ENCODE results near the gene RELB.
"Not testable (repeated sequence)": the region's sequence is repeated elsewhere in the genome, so short reads cannot be mapped to it uniquely, and the experiment has no call there.

RELB gene, protein sequence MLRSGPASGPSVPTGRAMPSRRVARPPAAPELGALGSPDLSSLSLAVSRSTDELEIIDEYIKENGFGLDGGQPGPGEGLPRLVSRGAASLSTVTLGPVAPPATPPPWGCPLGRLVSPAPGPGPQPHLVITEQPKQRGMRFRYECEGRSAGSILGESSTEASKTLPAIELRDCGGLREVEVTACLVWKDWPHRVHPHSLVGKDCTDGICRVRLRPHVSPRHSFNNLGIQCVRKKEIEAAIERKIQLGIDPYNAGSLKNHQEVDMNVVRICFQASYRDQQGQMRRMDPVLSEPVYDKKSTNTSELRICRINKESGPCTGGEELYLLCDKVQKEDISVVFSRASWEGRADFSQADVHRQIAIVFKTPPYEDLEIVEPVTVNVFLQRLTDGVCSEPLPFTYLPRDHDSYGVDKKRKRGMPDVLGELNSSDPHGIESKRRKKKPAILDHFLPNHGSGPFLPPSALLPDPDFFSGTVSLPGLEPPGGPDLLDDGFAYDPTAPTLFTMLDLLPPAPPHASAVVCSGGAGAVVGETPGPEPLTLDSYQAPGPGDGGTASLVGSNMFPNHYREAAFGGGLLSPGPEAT

DNA sequence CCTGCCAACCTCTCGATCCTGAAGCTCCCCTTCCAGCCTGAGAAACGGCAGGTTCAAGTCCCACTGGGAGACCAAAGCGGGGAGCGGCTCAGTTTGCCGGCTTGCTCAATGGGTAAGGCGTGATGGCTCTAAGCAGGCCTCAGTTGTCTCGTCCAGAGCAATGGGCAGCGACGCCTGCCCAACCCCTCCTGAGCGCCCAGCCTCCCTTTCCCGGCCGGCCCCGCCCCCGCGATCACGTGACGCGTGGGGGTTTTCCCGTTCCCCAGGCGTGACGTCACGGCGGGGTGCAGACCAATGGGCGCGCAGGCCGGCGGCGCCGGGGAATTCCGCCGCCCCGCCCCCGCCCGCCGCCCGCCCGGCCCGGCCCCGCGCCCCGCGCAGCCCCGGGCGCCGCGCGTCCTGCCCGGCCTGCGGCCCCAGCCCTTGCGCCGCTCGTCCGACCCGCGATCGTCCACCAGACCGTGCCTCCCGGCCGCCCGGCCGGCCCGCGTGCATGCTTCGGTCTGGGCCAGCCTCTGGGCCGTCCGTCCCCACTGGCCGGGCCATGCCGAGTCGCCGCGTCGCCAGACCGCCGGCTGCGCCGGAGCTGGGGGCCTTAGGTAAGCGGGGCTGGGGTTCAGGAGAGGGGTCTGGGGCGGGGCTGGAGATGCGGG lies at the start of gene RELB:
Gene RELB, plus strand, starts transcription at position 378 of the 653 bp plus-strand sequence. Its CDS starts 116 bp downstream, at position 494.
- in situ Hi-C loops (cut with MboI; ENCODE audit: low sequenced_read_pairs) = no loop called here

DNA sequence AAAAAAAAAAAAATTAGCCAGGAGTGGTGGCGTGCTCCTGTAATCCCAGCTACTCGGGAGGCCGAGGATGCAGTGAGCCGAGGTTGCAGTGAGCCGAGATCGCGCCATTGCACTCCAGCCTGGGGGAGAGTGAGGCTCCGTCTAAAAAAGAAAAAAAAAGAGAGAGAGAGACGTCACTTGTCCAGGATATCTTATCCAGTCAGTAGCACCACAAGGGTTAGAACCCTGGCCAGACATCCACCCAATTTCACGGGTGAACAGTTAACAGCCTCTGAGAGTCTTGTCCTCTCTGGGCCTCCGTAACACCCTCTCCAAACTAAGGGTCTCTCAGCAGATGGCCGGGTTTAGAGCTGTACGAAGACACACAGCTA lies 47.0 kb upstream of the RELB start:
- in situ Hi-C loops (cut with MboI; ENCODE audit: low sequenced_read_pairs) = no loop called here

DNA sequence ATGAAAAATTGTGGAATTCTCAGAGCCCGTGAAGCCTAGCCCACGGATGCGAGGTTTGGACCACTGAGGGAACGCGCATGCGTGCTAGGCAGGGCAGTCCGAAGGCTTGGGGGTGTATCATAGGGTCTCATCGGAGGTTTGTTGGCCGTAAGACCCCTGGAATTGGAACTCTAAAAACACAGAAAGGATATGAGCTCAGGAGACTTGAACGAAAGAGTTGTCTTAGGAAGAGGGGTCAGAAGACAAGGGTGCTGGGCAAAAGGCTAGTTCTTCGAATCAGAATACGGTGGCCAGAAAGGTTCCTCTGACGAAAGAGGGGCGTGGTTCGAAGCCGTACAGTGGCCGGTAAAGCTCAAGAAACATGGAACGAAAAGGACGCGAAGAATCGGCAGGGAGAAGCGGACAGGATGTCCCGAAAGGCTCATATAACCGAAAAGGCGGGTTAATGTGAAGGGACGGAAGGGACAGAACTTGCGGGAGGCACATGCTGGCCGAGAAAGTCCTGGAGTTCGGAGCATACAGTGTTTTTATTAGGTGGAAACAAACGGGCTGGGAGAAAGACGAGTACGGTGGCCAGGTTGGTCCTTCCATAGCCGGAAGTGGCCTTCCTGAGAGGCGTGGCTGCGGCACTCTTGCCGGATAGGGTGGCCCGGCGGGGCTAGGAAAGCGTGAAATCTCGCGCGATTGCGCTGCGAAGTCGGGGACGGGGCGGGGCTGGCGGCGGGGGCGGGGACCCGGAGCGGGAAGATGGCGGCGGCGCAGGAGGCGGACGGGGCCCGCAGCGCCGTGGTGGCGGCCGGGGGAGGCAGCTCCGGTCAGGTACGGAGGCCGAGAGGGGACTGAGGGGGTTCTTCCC lies 46.4 kb upstream of the RELB start, which contains the start of gene CLPTM1:
Gene CLPTM1, plus strand, starts transcription at position 732 of the 856 bp plus-strand sequence. Its CDS starts 16 bp downstream, at position 748.
- in situ Hi-C loops (cut with MboI; ENCODE audit: low sequenced_read_pairs) = no loop called here

DNA sequence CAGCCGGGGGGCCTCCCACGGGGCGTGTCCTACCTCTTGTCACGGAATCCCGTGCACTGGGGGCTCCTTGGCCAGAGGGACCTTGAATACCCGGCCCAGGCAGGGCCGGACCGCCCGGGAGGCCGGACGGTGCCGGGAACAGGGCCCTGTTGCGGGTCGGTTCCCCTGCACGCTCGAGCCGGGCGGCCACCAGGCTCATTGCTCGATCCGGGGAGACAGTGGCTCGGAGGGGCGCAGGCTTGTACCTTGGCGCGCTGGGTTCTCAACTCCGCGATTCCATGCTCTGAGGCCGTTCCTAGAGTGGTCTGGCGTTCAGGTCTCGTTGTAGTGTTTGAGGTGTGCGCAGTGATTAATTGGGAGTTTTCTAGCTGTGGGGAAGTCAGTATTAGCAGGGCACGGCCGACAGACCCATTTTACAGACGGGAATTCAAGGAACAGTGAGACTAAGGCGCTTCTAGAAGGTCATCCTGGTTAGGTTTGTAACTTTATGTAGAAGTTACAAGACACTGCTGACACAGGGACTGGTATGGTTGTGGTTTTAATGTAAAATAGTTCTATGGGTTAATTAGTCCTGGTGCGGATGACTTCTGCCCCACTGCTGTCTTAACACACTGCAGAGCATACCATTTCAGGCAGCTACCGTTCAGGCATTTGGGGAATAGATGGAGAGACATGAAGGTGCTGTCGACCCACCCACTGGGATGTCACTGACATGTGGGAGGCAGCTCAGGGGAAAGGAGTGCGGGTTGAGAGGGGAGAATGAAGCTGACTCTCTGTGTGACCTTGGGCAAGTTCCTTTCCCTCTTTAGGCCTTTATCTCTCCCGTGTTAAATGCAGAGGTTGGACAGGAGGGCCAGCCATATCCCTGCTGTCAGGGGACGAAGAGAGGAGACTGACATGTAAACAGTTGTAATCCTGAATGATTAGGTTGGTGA lies 45.5 kb upstream of the RELB start:
- in situ Hi-C loops (cut with MboI; ENCODE audit: low sequenced_read_pairs) = no loop called here

DNA sequence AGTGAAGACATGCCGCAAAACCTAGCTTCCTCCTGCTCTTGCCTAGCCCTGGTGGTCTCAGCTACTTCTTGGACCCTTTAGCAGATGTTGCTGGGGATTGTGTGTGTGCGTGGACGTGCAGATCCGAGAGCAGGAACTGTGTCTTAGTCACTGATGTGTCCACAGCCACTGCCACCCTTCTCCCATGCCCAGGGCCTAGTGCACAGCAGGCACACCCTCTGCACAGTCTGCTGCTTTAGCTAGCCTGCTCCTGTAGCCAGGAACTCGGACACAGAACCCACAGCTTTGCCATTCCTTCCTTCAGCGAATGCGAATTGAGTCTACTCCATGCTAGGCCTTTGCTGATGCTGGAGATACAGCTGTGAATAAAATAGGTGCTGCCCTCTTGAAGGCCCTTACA lies 43.7 kb upstream of the RELB start:
- in situ Hi-C loops (cut with MboI; ENCODE audit: low sequenced_read_pairs) = no loop called here

DNA sequence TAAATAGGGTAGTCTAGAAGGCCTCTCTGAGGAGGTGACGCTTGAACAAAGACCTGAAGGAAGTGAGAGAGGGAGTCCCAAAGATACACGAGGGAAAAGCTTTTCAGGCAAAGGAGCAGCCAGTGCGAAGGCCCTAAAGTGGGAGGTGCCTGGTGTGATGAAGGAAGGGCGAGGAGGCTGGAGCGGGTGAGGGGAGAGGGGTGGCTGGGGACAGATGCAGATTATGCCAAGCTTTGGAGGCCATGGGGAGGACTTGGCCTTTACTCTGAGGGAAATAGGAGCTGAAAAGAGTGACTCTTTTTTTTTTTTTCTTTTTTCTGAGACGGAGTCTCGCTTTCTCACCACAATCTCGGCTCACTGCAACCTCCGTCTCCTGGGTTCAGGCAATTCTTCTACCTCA lies 43.2 kb upstream of the RELB start:
- in situ Hi-C loops (cut with MboI; ENCODE audit: low sequenced_read_pairs) = no loop called here

DNA sequence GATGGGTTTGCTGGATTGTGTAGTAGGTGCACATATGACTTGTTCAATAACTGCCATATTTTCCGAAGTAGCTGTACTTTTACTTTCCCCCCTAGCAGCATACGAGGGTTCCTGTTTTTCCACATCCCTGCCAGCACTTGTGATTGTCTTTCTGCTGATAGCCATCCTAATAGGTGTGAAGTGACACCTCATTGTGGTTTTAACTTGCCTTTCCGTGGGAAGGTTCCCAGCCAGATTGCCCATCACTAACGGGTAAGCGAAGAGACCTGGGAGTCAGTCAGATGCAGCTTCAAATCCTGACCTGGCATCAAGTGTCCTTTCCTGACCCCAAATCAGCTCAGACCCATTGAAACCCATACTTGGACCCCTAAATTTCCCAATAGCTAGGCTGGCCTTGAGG lies 41.6 kb upstream of the RELB start:
- in situ Hi-C loops (cut with MboI; ENCODE audit: low sequenced_read_pairs) = no loop called here

DNA sequence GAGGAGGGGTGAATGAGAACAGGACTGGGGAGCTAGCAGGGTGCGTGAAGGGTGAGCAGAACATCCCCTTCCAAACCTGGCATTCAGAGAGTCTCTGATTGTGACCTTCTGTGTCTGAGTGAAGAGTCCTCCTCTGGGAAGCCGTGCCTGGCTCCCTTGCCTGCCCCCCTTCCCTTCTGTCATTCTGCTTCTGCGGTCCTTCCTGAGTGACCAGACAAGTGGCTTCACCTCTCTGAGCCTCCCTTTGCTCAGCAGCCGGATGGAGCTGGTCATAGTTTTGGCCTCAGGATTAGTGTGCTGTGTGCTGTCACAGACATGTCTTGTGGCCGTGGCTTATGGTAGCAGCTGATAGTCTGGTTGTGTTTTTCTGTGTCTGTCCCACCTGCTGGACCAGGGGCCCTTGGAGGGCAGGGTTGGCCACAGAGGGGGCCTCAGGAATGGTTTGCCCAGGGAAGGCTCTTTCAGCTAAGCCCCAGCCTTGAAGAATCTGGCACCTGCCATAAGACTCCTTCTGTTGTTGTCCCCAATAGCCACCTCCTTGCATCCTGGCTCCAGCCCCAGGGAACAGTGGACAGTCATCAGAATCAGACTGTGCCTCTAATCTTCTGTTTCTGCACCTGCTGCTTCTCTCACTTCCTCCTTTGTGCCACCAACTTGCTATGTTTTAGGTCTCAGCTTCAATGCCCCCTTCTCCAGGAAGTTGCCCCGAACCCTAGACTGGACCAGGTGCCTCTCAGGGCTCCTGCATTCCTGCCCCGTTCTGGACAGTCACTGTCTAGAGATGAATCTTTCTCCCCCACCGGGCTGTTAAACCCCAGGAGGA lies 40.1 kb upstream of the RELB start:
- in situ Hi-C loops (cut with MboI; ENCODE audit: low sequenced_read_pairs) = no loop called here

DNA sequence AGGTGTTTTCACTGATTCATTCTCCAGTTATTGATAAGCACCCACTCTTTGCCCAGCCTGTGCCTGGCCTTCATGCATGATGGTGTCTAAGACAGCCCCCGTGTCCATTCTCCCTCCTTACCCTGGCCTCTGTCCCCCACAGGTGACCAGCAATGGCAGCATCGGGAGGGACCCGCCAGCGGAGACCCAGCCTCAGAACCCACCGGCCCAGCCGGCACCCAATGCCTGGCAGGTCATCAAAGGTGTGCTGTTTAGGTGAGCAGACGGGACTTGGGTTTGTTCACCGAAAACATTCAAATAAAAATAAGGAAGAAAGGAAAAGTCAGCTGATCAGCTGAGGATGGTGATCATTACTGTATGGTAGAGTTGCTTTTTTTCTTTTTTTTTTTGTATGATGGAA lies 39.4 kb upstream of the RELB start:
- in situ Hi-C loops (cut with MboI; ENCODE audit: low sequenced_read_pairs) = no loop called here

DNA sequence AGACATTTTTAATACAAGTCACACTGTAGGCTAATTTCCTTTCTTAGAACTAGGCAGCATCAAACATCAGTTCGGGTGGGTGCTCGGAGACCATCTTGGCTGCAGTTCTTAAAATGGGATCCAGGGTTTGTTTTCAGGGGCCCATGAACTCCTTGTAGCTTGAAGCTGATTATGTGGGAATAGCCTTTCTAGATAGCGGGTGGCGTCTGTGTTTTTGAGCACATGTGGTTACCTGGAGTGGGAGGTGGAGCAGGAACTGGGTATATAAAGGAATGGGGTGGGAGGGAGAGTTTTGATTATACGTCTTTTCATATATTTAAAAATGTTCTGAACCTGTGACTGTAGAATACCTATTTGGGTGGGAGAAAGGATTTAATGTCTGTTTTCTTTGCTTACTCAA lies 33.1 kb upstream of the RELB start:
- in situ Hi-C loops (cut with MboI; ENCODE audit: low sequenced_read_pairs) = no loop called here

DNA sequence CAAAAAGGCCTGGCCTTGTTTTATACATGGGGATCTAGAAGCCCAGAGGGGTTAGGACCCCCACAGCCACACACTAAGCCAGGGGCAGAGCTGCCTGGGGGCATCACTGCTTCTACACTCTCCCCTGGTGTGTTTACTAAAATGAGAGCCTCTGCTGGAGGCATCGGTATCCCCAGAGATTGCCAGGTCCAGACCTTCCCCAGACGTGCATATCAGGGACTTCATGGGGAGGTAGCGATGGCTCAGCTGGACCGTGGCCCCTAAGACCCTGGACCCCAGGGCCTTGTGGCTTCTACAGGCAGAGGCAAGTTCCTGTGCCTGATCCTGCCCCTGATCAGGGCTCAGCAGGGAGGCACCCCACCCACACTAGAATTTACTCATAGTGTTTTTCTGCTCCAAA lies 32.6 kb upstream of the RELB start:
- in situ Hi-C loops (cut with MboI; ENCODE audit: low sequenced_read_pairs) = no loop called here

DNA sequence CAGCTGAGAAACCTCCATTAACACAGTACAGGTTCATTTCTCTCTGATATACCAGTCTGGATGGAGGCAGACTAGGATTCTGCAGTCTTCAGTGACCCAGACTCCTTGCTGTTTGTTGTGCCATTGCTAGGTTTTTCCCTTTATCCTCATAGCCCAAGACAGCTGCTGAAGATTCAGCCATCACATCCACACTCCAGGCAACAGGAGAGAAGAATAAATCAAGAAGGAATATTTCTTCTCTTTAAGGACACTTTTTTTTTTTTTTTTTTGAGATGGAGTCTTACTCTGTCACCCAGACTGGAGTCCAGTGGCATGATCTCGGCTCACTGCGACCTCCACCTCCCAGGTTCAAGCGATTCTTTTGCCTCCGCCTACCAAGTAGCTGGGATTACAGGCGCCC lies 31.8 kb upstream of the RELB start:
- in situ Hi-C loops (cut with MboI; ENCODE audit: low sequenced_read_pairs) = no loop called here

DNA sequence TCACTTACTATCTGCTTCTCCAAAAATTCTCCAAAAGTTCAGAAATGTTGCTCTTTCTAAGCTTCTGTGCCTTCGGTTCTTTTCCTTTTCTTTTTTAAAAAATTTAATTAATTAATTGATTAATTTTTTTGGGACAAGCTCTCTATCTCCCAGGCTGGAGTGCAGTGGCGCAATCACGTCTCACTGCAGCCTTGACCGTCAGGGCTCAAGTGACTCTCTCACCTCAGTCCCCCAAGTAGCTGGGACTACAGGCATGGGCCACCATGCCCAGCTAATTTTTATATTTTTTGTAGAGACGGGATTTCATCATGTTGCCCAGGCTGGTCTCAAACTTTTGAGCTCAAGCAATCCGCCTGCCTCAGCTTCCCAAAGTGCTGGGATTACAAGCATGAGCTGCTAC lies 29.8 kb upstream of the RELB start:
- in situ Hi-C loops (cut with MboI; ENCODE audit: low sequenced_read_pairs) = not testable (repeated sequence)

DNA sequence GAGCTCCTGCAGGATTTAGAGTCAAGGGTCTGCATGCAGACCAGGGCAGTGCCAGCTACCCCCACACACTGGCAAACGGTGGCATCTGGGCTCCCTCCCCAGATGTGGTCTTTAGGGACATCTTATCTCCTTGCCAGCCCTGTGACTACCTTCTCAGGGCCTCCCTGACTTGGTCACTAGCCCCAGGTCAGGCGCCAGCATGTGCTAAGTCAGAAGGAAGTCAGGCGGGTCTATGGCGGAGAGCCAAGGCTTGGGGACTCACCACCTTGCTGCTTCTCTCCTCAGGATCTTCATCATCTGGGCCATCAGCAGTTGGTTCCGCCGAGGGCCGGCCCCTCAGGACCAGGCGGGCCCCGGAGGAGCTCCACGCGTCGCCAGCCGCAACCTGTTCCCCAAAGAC lies 28.5 kb upstream of the RELB start:
- in situ Hi-C loops (cut with MboI; ENCODE audit: low sequenced_read_pairs) = no loop called here

DNA sequence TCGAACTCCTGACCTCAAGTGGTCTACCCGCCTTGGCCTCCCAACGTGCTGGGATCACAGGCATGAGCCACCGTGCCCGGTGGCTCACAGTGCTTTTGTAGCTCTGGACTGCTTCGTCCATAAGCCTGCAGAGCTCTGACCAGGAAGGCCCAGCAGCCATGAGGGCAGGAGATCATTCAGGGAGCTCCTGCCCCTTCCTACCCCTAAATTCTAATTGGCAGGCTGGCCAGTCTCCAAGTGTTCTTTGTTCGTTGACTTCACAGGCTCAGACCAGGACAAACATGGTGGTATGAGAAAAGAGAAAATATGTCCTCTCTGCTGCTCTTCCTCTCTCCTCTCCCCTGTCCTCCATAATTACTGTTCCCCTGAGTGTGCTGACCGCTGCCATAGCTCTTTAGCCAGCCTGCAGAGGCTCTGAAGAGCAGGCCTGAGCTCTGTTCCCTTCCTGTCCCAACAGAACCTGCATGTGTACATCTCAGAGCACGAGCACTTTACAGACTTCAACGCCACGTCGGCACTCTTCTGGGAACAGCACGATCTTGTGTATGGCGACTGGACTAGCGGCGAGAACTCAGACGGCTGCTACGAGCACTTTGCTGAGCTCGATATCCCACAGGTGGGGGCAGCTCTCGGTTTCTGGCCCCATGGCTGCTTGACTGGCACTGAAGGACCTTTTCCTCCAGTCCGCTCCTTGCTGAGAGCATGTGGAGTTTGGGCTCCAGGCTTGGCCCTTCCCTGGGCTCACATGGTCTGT lies 27.1 kb upstream of the RELB start:
- in situ Hi-C loops (cut with MboI; ENCODE audit: low sequenced_read_pairs) = no loop called here

DNA sequence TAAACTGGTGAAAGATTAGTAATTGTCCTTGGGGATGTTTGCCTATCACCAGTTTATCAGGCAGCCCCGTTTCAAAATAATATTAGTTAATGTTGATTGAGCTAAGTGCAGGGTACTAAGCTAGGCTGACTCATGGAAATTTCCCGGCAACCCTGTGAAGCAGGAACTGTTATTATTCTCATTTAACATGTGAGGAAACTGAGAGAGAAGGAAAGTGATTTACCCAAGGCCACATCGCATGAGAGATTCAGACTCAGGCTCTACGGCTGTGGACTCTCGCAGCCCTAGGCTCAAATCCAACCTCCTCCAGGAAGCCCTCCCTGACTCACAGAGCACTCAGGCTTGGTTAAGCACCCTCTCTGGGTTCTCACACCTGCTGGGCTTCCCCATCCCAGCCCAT lies 26.4 kb upstream of the RELB start:
- in situ Hi-C loops (cut with MboI; ENCODE audit: low sequenced_read_pairs) = no loop called here

DNA sequence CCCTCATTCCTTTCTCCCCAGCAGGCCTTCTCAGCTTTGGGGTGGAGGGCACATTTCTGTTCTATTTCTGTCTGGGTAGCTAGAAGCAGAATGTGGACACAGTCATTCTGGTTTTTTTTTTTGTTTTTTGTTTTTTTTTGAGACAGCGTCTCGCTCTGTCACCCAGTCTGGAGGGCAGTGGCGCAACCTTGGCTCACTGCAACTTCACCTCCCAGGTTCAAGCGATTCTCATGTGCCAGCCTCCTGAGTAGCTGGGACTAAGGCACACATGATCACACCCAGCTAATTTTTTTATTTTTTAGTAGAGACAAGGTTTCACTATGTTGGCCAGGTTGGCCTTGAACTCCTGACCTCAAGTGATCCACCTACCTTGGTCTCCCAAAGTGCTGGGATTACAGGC lies 25.8 kb upstream of the RELB start:
- in situ Hi-C loops (cut with MboI; ENCODE audit: low sequenced_read_pairs) = no loop called here

DNA sequence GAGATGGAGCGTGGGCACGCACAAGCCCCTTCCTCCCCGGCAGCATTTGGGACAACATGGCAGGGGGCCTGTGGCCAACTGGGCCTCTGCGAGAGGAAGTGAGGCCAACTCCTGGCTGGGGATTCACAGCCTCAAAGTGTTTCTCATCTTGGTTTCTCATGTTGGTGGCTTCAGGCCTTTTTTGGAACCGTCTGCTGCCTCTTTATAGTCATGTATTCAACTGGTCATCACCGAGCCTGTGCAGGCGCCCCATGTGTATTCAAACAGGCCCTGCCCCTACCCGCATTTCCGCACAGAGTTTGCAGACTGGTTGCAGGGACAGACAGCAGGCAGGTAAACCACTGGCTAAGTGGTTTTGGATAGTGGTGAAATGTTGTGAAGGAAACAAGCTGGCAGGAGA lies 17.3 kb upstream of the RELB start:
- in situ Hi-C loops (cut with MboI; ENCODE audit: low sequenced_read_pairs) = no loop called here

DNA sequence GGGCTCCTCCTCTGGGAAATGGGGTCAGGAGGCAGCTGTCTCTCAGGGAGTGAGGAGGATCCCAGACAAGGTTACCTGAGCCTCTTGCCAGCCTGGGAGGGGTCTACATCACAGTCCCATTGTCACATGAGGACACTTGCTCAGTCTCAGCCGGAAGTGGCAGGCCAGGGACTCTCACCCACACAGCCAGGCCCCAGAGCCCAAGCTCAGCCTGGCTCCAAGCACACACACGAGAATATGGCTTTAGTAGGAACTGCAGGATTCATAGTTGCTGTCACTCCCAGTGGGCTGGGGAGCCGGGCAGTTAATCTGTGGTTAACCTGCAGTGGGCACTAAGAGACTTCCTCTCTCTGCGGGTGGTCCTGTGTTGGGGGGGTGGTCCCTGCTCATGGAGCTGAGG lies 15.8 kb upstream of the RELB start:
- in situ Hi-C loops (cut with MboI; ENCODE audit: low sequenced_read_pairs) = no loop called here
